GM10248 (cell line): Measurements from ENCODE around the gene CAMTA1.
A peak's percentile ranks its signal among the peaks of the same experiment; 100 is the strongest.

Experiments
- CTCF ChIA-PET: fragments of 300-600 bp; sonication (Branson Sonifier 250); formaldehyde crosslinking; extraction: SDS; loops from one replicate; lab custom pipeline; 2021; ENCODE audit warnings: antibody characterized with exemption; lab: Yijun Ruan, JAX
- POLR2A ChIA-PET: fragments of 350-650 bp; sonication (Branson Sonifier 250); formaldehyde crosslinking; extraction: SDS; loops from one replicate; lab custom pipeline; 2020; ENCODE audit warnings: antibody characterized with exemption; lab: Yijun Ruan, JAX
- DNase-seq: peaks from one replicate; pipeline ENCODE4 v3.0.0; 2012; ENCODE audit errors: extremely low spot score
- TF ChIP-seq, protein P1 (sequence below): IDR thresholded peaks from 2 replicates; pipeline ENCODE4 v1.5.1; 2012; ENCODE audit warnings: mild to moderate bottlenecking, low read depth; ENCODE audit errors: extremely low read depth, missing control alignments, control extremely low read depth

CAMTA1 gene

DNA sequence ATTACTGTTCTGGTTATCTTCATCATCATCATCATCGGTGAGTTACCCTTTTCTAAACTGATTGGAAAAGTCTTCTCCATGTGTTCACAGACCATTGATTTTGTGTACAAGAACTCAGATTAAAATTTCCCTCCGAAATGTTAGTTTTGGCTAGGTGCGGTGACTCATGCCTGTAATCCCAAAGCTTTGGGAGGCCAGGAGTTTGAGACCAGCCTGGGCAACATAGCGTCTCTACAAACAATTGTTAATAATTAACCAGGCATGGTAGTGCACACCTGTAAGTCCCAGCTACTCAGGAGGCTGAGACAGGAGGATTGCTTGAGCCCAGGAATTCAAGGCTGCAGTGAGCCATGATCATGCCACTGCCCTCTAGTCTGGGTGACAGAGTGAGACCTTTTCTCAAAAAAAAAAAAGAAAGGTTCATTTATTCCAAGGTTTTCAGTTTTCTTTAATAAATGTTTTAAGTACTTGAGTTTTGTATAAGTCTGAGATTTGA, 992.9 kb downstream of the CAMTA1 start:
- TF ChIP-seq, protein P1, sequence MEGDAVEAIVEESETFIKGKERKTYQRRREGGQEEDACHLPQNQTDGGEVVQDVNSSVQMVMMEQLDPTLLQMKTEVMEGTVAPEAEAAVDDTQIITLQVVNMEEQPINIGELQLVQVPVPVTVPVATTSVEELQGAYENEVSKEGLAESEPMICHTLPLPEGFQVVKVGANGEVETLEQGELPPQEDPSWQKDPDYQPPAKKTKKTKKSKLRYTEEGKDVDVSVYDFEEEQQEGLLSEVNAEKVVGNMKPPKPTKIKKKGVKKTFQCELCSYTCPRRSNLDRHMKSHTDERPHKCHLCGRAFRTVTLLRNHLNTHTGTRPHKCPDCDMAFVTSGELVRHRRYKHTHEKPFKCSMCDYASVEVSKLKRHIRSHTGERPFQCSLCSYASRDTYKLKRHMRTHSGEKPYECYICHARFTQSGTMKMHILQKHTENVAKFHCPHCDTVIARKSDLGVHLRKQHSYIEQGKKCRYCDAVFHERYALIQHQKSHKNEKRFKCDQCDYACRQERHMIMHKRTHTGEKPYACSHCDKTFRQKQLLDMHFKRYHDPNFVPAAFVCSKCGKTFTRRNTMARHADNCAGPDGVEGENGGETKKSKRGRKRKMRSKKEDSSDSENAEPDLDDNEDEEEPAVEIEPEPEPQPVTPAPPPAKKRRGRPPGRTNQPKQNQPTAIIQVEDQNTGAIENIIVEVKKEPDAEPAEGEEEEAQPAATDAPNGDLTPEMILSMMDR = no peak
- CTCF ChIA-PET = no interaction called here
- POLR2A ChIA-PET = no interaction called here
- no peak for DNase-seq

DNA sequence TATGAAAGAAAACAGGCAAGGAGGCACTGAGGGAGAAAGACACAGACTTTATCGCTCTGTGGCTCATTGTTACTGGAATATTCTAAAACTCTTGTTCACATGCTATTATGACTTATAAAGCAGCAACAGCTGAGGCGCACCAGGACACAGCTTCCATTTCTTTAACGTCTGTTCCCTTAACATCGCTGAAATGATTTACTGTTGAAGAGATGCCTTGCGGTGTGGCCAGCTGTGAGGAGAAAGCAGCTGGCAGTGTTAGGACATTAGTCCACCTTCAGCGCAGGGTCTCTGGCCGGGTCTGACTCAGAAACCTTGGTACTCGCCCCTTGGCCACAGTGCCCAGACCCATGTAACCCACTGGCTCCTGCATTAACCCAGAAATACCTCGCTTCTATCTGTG, 995.7 kb downstream of the CAMTA1 start:
- TF ChIP-seq, protein P1 = no peak
- POLR2A ChIA-PET = no interaction called here
- no peak for DNase-seq
- CTCF ChIA-PET = interaction anchor here (1.2 to 1.7 kb wide), 3 partner anchors 9 to 112 kb away, joined by 3 read pairs; no protein-coding TSS in a partner anchor

DNA sequence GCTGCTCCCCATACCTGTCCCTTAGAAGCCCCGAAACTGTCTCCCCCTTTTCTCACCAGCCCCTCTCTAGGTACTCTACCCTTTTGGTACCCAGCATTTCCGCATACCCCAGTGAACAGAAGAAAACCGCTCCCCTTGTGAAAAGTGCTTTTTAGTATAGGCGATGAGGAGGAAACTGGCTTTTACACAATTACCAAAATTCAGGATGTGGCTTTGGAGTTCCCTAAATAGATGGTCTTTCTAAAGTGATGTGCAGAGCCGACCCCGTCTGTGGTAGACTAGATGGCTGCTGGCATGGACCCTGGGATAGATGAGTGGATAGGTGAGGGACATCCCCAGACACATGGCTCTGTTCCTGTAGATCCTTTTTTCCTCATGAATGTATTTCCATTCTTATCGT, 996.2 kb downstream of the CAMTA1 start:
- ChIA-PET CTCF (interaction anchor here (1.2 to 1.7 kb wide), 4 partner anchors 9 to 114 kb away, joined by 3 to 4 read pairs (median 3); no protein-coding TSS in a partner anchor), POLR2A (no interaction called here)
- no peak for DNase-seq
- TF ChIP-seq, protein P1 = no peak

DNA sequence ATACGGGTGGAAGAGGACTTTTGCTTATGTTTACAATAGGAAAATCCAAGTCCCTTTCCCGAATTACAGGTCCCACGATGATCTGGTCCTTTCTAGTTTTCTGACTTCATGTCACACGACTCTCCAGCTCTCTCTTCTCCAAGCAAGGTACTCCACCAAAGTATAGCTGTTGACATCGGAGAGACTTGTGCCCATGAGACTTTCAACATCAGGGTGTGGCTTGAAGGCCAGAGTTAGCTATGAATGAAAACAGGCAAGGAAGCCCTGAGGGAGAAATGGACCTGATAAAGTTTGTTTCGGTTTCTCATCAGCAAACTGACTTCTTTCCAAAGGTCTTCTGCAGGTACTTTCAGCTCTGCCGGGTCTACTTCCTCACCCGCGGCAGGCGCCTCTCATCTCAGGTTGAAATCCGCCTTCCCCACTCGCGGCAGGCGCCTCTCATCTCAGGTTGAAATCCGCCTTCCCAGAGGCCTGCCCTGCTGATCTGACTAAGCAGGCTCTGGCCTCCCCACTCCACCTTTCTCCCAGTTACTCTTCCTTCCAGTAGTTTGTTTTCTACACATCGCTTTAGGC, 996.8 kb downstream of the CAMTA1 start:
- POLR2A ChIA-PET = no interaction called here
- TF ChIP-seq, protein P1 = no peak
- CTCF ChIA-PET = interaction anchor here (1.2 to 1.7 kb wide), 4 partner anchors 10 to 115 kb away, joined by 3 to 4 read pairs (median 3); no protein-coding TSS in a partner anchor
- no peak for DNase-seq

DNA sequence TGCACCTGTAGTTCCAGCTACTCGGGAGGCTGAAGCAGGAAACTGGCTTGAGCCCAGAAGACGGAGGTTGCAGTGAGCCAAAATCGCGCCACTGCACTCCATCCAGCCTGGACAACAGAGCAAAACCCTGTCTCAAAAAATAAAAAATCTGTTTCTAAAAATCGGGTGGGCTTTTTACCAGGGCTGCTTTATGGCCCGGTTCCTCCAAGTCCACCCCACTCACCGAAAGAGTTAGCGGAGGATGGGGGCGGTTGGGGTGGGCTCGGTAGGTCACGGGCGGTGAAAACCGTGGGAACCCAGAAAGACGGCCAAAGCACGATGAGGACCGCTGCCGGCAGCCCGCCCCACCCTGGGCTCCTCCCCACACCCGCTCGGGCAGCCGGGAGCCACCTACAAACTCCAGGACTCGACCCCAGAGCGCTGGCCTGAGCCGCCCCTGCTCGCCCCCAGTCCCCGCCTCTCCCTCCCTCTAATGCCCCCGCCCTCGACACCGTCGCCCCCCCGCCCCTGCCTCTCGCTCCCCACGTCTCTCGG, 998.0 kb downstream of the CAMTA1 start:
- CTCF ChIA-PET = interaction anchor here (1.3 to 1.6 kb wide), 2 partner anchors 30 to 116 kb away, joined by 3 to 4 read pairs; no protein-coding TSS in a partner anchor
- TF ChIP-seq, protein P1 = no peak
- peak; percentile 73 for DNase-seq
- POLR2A ChIA-PET = no interaction called here

DNA sequence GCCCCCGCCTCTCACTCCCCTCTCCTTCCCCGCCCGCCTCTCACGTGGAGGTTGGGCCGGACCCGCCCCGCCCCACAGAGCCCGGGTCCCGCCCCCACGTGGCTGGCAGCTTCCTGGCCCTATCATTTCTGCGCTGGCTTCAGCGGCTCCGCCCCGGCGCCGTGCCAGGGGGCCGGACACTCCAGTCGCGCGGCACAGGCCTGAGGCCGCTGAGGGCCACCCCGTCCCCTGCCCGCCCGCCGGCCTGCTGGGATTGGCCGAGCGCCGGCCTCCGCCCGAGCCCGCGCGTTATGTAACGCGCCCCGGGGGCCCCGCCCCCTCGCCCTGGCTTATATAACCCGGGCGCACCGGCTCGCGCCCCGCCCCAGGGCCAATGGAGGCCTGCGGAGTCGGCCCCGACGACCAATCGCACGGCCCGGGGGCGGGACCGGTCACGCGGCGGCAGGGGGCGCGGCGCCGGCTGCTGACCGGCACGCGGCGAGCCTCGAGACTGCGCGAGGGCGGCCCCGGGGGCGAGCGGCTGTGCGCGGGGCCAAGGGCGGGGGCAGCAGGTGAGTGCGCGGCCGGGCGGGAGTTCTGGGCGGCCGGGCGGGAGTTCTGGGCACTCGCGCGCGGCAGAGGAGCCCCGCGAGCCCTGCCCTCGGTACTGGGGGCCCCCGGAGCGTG, 998.7 kb downstream of the CAMTA1 start, which contains the start of gene PER3:
Gene PER3, plus strand, starts transcription at position 466 of the 666 bp plus-strand sequence. CDS start 587 bp downstream, outside the sequence.
- CTCF ChIA-PET = interaction anchor here (1.3 kb wide), 1 partner anchor 31 kb away, joined by 3 read pairs; no protein-coding TSS in a partner anchor
- peak; percentile 95 for DNase-seq

More for the DNA sequence above, 998.7 kb downstream of the CAMTA1 start, which contains the start of gene PER3:
- POLR2A ChIA-PET = no interaction called here
- TF ChIP-seq, protein P1 = no peak
